H1 (cell line): Measurements from ENCODE around the gene KLF5. TPM values are rescaled to one million over a fixed set of nuclear protein-coding genes. Genes with fewer than 3 reads are reported as not detected.

Experiments used
- CTCF ChIA-PET: fragments of 300-600 bp; sonication (Branson Sonifier 250); formaldehyde crosslinking; loops from one replicate; lab custom pipeline; 2021; ENCODE audit not compliant: partially characterized antibody; lab: Charles Lee
- POLR2A ChIA-PET: fragments of 300-600 bp; sonication (Branson Sonifier 250); formaldehyde crosslinking; loops from one replicate; lab custom pipeline; 2021; ENCODE audit warnings: inconsistent platforms; ENCODE audit not compliant: partially characterized antibody; lab: Charles Lee
- DNase-seq, 2 experiments: peaks; one replicate each; pipeline versions ENCODE4 v3.0.0 to v3.0.0-alpha.2; 2010 to 2022; ENCODE audit warnings: low spot score in 2 of 2, low read depth in 1 of 2, mixed read lengths in 1 of 2
- FAIRE-seq: peaks from 2 replicates; lab custom pipeline; 2011; peaks lifted over from hg19 to GRCh38; lab: Jason Lieb, UNC
- H2AFZ ChIP-seq: 2 replicates; pipeline ENCODE4 v1.8.1; 2012; ENCODE audit warnings: low read length, inconsistent platforms
- H2AK5ac ChIP-seq: 2 replicates; pipeline ENCODE4 v1.6.1; 2013; ENCODE audit warnings: low read depth, low read length
- H2BK120ac ChIP-seq: replicated peaks from 2 replicates; pipeline ENCODE3; 2013; ENCODE audit warnings: low read depth, low read length, inconsistent platforms
- H2BK12ac ChIP-seq: 2 replicates; pipeline ENCODE4 v1.6.1; 2013; ENCODE audit warnings: low read depth, low read length
- H2BK15ac ChIP-seq: 2 replicates; pipeline ENCODE4 v1.6.1; 2013; ENCODE audit warnings: low read length
- H2BK20ac ChIP-seq: 2 replicates; pipeline ENCODE4 v1.6.1; 2013; ENCODE audit warnings: low read length
- H2BK5ac ChIP-seq: 2 replicates; pipeline ENCODE4 v1.6.1; 2013; ENCODE audit warnings: low read depth, low read length
- H3K14ac ChIP-seq: 2 replicates; pipeline ENCODE4 v1.6.1; 2013; ENCODE audit warnings: inconsistent platforms; ENCODE audit not compliant: insufficient read length
- H3K18ac ChIP-seq: 2 replicates; pipeline ENCODE4 v1.6.1; 2013; ENCODE audit warnings: low read length; ENCODE audit errors: extremely low read depth
- H3K23ac ChIP-seq: 2 replicates; pipeline ENCODE4 v1.6.1; 2013; ENCODE audit warnings: inconsistent platforms; ENCODE audit not compliant: insufficient read length
- H3K23me2 ChIP-seq: 2 replicates; pipeline ENCODE4 v1.6.1; 2013; ENCODE audit warnings: low read depth, low read length
- H3K27ac ChIP-seq: 2 replicates; pipeline ENCODE4 v1.6.1; 2011; ENCODE audit warnings: low read depth, low read length, inconsistent platforms
- H3K27me3 ChIP-seq, 4 experiments: replicated peaks in 1 of 4; 1 replicate in 1 of 4; 2 replicates in 3 of 4; pipeline versions ENCODE4 v1.6.1 to v1.8.1; 2011 to 2013; ENCODE audit warnings: low read length in 3 of 4, mild to moderate bottlenecking in 3 of 4, inconsistent platforms in 2 of 4, mixed read lengths in 2 of 4, moderate library complexity in 1 of 4; ENCODE audit not compliant: control insufficient read depth in 3 of 4, insufficient read depth in 3 of 4; ENCODE audit errors: extremely low read depth in 1 of 4
- H3K36me3 ChIP-seq, 4 experiments: 2 replicates each; pipeline versions ENCODE4 v1.6.1 to v1.8.1; 2011 to 2013; ENCODE audit warnings: mild to moderate bottlenecking in 4 of 4, low read length in 3 of 4, moderate library complexity in 2 of 4, control low read depth in 1 of 4, inconsistent platforms in 1 of 4; ENCODE audit not compliant: insufficient read depth in 4 of 4, control insufficient read depth in 2 of 4
- H3K4ac ChIP-seq: replicated peaks from 2 replicates; pipeline ENCODE3; 2013; ENCODE audit warnings: low read length, low read depth, mixed read lengths, inconsistent platforms; ENCODE audit not compliant: insufficient read length
- H3K4me1 ChIP-seq, 4 experiments: replicated peaks in 1 of 4; 1 replicate in 1 of 4; 2 replicates in 3 of 4; pipeline versions ENCODE4 v1.6.1 to v1.8.1; 2011 to 2013; ENCODE audit warnings: low read length in 3 of 4, inconsistent platforms in 2 of 4, mixed read lengths in 1 of 4; ENCODE audit not compliant: insufficient read depth in 4 of 4, control insufficient read depth in 3 of 4
- H3K4me2 ChIP-seq, 2 experiments: 2 replicates each; pipeline versions ENCODE4 v1.6.1 to v1.8.1; 2011 to 2013; ENCODE audit warnings: low read depth in 2 of 2, low read length in 2 of 2, control low read depth in 1 of 2, inconsistent platforms in 1 of 2, mild to moderate bottlenecking in 1 of 2; ENCODE audit not compliant: insufficient read depth in 1 of 2
- H3K4me3 ChIP-seq, 4 experiments: fragments of 200-600, 300-600 bp in 1 of 4; sonication (generic), shearing (Covaris generic), sonication (Bioruptor Twin) in 1 of 4; 2 replicates each; pipeline versions ENCODE4 v1.5.1 to v1.8.1; 2011 to 2016; ENCODE audit warnings: low read length in 4 of 4, low read depth in 3 of 4, control low read depth in 2 of 4, inconsistent platforms in 2 of 4, mild to moderate bottlenecking in 2 of 4, mixed read lengths in 1 of 4, moderate library complexity in 1 of 4; ENCODE audit not compliant: insufficient read depth in 2 of 4; ENCODE audit errors: extremely low read depth in 1 of 4
- H3K56ac ChIP-seq: replicated peaks from 2 replicates; pipeline ENCODE3; 2013; ENCODE audit warnings: low read depth, mild to moderate bottlenecking, mixed read lengths, low read length, inconsistent platforms; ENCODE audit not compliant: insufficient read length
- H3K79me1 ChIP-seq: 2 replicates; pipeline ENCODE4 v1.6.1; 2013; ENCODE audit warnings: low read depth, low read length, control low read depth
- H3K79me2 ChIP-seq, 2 experiments: 2 replicates each; pipeline versions ENCODE4 v1.6.1 to v1.8.1; 2012 to 2013; ENCODE audit warnings: low read length in 2 of 2, mild to moderate bottlenecking in 2 of 2, inconsistent platforms in 1 of 2; ENCODE audit not compliant: insufficient read depth in 2 of 2, control insufficient read depth in 1 of 2
- H3K9ac ChIP-seq, 4 experiments: replicated peaks in 1 of 4; 1 replicate in 1 of 4; 2 replicates in 3 of 4; pipeline versions ENCODE4 v1.6.1 to v1.8.1; 2011 to 2013; ENCODE audit warnings: low read depth in 3 of 4, low read length in 3 of 4, control low read depth in 2 of 4, mild to moderate bottlenecking in 2 of 4, moderate library complexity in 2 of 4, inconsistent platforms in 1 of 4; ENCODE audit errors: extremely low read depth in 1 of 4
- H3K9me3 ChIP-seq, 2 experiments: 2 replicates each; pipeline versions ENCODE4 v1.6.1 to v1.8.1; 2012 to 2013; ENCODE audit warnings: mild to moderate bottlenecking in 2 of 2, moderate library complexity in 2 of 2, control low read depth in 1 of 2, inconsistent platforms in 1 of 2, low read depth in 1 of 2, low read length in 1 of 2, mixed read lengths in 1 of 2; ENCODE audit not compliant: insufficient read depth in 2 of 2
- H4K20me1 ChIP-seq, 2 experiments: replicated peaks in 1 of 2; 2 replicates each; pipeline versions ENCODE3 to v1.8.1; 2011 to 2013; ENCODE audit warnings: inconsistent platforms in 2 of 2, low read length in 2 of 2, mild to moderate bottlenecking in 1 of 2; ENCODE audit not compliant: insufficient read depth in 2 of 2, control insufficient read depth in 1 of 2
- H4K5ac ChIP-seq: 2 replicates; pipeline ENCODE4 v1.6.1; 2013; ENCODE audit warnings: low read length, low read depth, mixed read lengths, inconsistent platforms; ENCODE audit not compliant: insufficient read length
- H4K8ac ChIP-seq: 2 replicates; pipeline ENCODE4 v1.8.0; 2013; ENCODE audit warnings: mild to moderate bottlenecking, moderate library complexity, low read length, inconsistent platforms; ENCODE audit not compliant: insufficient read depth; ENCODE audit errors: extremely low read depth
- H4K91ac ChIP-seq: replicated peaks from 2 replicates; pipeline ENCODE3; 2013; ENCODE audit warnings: low read length, mixed read lengths, inconsistent platforms; ENCODE audit not compliant: insufficient read length
- ASH2L ChIP-seq: fragments of 200-600, 300-600 bp; sonication (generic); IDR thresholded peaks from one replicate; pipeline ENCODE4 v1.7.1; 2017; ENCODE audit warnings: low read length
- BCL11A ChIP-seq, 2 experiments: IDR thresholded peaks; one replicate each; pipeline ENCODE4 v1.6.1; 2011; ENCODE audit warnings: low read depth in 2 of 2, low read length in 2 of 2, mild to moderate bottlenecking in 2 of 2
- CBX5 ChIP-seq: fragments of 300-800, 300-1000 bp; sonication (generic); IDR thresholded peaks from 2 replicates; pipeline ENCODE4 v1.7.1; 2016; ENCODE audit warnings: antibody characterized with exemption, low read length, low read depth
- CBX8 ChIP-seq: fragments of 300-800, 300-1000 bp; sonication (generic); IDR thresholded peaks from 2 replicates; pipeline ENCODE4 v1.7.1; 2016; ENCODE audit warnings: low read depth, low read length, borderline replicate concordance
- CHD1 ChIP-seq: IDR thresholded peaks from 2 replicates; pipeline ENCODE4 v1.6.1; 2012; ENCODE audit warnings: low read depth, low read length, improper control_type of control experiment
- FOSL1 ChIP-seq: IDR thresholded peaks from 2 replicates; pipeline ENCODE4 v1.6.1; 2011; ENCODE audit warnings: mild to moderate bottlenecking, low read depth, low read length, moderate library complexity; ENCODE audit not compliant: insufficient read depth
- JUN ChIP-seq: IDR thresholded peaks from 2 replicates; pipeline ENCODE4 v1.6.1; 2011; ENCODE audit warnings: low read depth, mild to moderate bottlenecking, improper control_type of control experiment, low read length
- KDM5A ChIP-seq: fragments of 200-600 bp; IDR thresholded peaks from 2 replicates; pipeline ENCODE4 v1.7.1; 2012; ENCODE audit warnings: mild to moderate bottlenecking, low read length, inconsistent platforms, mixed read lengths
- POLR2AphosphoS5 ChIP-seq: IDR thresholded peaks from 2 replicates; pipeline ENCODE4 v1.6.1; 2011; ENCODE audit warnings: low read depth, low read length
- RAD21 ChIP-seq, 2 experiments: IDR thresholded peaks in 1 of 2; conservative IDR thresholded peaks in 1 of 2; 2 replicates each; pipeline ENCODE4 v1.6.1; 2011; ENCODE audit warnings: low read depth in 2 of 2, low read length in 2 of 2, improper control_type of control experiment in 1 of 2, inconsistent platforms in 1 of 2, mild to moderate bottlenecking in 1 of 2, moderate library complexity in 1 of 2
- RFX5 ChIP-seq: IDR thresholded peaks from 2 replicates; pipeline ENCODE4 v1.6.1; 2011; ENCODE audit warnings: low read depth, low read length, improper control_type of control experiment, borderline replicate concordance
- RNF2 ChIP-seq: fragments of 200-900, 300-1000 bp; sonication (generic); IDR thresholded peaks from 2 replicates; pipeline ENCODE4 v1.7.1; 2016; ENCODE audit warnings: borderline replicate concordance, low read depth, mild to moderate bottlenecking, antibody characterized with exemption, low read length; ENCODE audit not compliant: poor library complexity, severe bottlenecking; ENCODE audit errors: missing control alignments
- SP1 ChIP-seq: IDR thresholded peaks from 2 replicates; pipeline ENCODE4 v1.6.1; 2011; ENCODE audit warnings: low read depth, low read length
- WGBS, 2 experiments: shearing (Covaris generic) in 1 of 2; methylation state at CpG; one replicate each; pipeline versions ENCODE4 v1.1.6 to v1.1.7; 2013 to 2015; ENCODE audit warnings: low lambda C conversion rate in 2 of 2, mixed read lengths in 2 of 2, inconsistent platforms in 1 of 2, low coverage in 1 of 2, missing lambda C conversion rate in 1 of 2; ENCODE audit not compliant: insufficient replicate concordance in 2 of 2, insufficient coverage in 1 of 2, insufficient read length in 1 of 2; ENCODE audit errors: extremely low coverage in 1 of 2, missing lambda C conversion rate in 1 of 2; 5-methylcytosine and 5-hydroxymethylcytosine counted together
- polyA plus RNA-seq, 7 experiments: library from polyadenylated mRNA; depleted of rRNA in 3 of 7; stranded (reverse) in 5 of 7; unstranded in 2 of 7; fragments of >200 nt in 5 of 7; fragments of 200-250 nt in 2 of 7; gene quantifications; 1 replicate in 5 of 7; 2 replicates in 1 of 7; 4 replicates in 1 of 7; pipeline versions ENCODE4 v1.2.1 to v1.2.3, GENCODE V29; 2011 to 2013; ENCODE audit warnings: missing spikeins in 2 of 7, mixed read lengths in 2 of 7
- total RNA-seq: library from RNA; stranded (reverse); fragmentation: NEBNext Ultra II Directional; extraction: Animal tissue kit (Norgen Biotek cat#: 25700); gene quantifications from 2 replicates; pipeline ENCODE4 v1.2.1, GENCODE V29; 2021

KLF5 gene
- total and polyA plus RNA-seq, 2 of the 8 experiments (the other 6 are each of a cell fraction or from before 2014, with no cell fraction given) = 1.2 to 2.3 TPM

DNA sequence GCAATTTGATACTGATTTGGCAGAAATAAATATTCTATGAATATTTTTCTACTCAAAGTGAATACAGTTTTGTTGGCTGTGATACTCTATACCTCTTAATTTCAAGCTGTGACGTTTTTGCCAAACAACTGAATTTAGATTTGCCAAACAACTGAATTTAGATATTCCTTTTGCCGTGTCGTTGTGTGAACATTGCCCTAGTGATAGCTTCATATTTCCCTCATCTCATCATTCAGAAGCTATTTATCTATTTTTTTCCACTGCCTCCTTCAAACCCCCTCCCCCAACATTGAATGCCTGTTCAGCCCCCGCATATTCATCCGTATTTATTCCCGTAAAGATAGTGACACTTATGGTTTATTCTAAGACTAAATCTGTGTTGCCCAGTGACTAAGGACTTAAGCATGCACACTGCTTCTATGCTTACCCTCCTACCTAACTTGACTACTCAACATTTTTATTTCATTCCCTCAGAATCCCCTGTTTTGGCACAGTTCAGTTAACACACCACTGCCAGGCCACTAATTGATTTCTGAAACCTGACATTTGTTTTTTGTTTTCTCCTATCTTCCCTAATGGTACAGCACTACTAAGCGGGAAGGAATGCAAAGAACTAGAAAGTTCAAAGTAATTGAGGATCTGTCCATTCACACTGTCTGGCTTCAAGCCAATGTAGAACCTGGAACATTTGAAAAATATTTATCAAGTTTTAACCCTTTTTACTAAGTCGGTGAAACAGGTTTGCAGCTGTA, 2.8 kb upstream of the KLF5 start:
- Histone ChIP-seq H3K27me3 (peaks cover 9 to 30% (median 23%) of the 10 kb centered on the region in 4 experiments), H3K9ac (no peak overlapping the region), H3K4me2 (no peak overlapping the region), H3K79me1 (no peaks in the 10 kb centered on the region), H3K14ac (no peak overlapping the region), H2BK20ac (no peak overlapping the region), H4K5ac (no peak overlapping the region), H3K36me3 (no peaks in the 10 kb centered on the region), H3K27ac (no peak overlapping the region), H2BK120ac (no peak overlapping the region), H3K9me3 (no peaks in the 10 kb centered on the region), H3K18ac (no peak overlapping the region), H4K8ac (no peak overlapping the region), H4K20me1 (no peaks in the 10 kb centered on the region), H2AFZ (no peak overlapping the region), H2BK5ac (no peak overlapping the region), H2AK5ac (no peak overlapping the region), H3K56ac (no peak overlapping the region), H3K4me3 (no peak overlapping the region), H4K91ac (no peak overlapping the region), H2BK15ac (no peak overlapping the region), H3K23ac (no peak overlapping the region), H3K4me1 (peaks cover 0 to 5% (median 1%) of the 10 kb centered on the region in 4 experiments; a peak in 3 of 7 replicates), H2BK12ac (no peak overlapping the region), H3K4ac (no peak overlapping the region), H3K79me2 (no peaks in the 10 kb centered on the region), H3K23me2 (peaks cover 3% of the 10 kb centered on the region)
- WGBS, 2 experiments = 84% methylated on average over 8 of the region's 8 CpGs; no CpG with 5 or more reads in 1 of the 2 experiments
- DNase-seq = no peak
- TF ChIP-seq CHD1 (no peak), RFX5 (no peak), RNF2 (no peak), JUN (no peak), BCL11A (IDR thresholded peaks at IDR 0.05; ENCODE audit: low read depth in 2 of 2, low read length in 2 of 2) (no peak), POLR2AphosphoS5 (no peak), ASH2L (no peak), FOSL1 (no peak), KDM5A (no peak), CBX5 (no peak), SP1 (no peak), RAD21 (IDR thresholded peaks at IDR 0.05 in 1 of 2, conservative IDR thresholded peaks at IDR 0.05 in 1 of 2; ENCODE audit: low read depth in 2 of 2, low read length in 2 of 2) (no peak), CBX8 (no peak)
- ChIA-PET POLR2A (interaction anchor here (1.3 kb wide), 1 partner anchor 20 kb away, joined by 4 read pairs; no protein-coding TSS in a partner anchor), CTCF (interaction anchor here (0.6 to 1.5 kb wide), 3 partner anchors 52 to 616 kb away, joined by 3 to 4 read pairs (median 3); no protein-coding TSS in a partner anchor)
- FAIRE-seq = no peak
